ENCODE results near the gene GMPPA. TPM values are rescaled to one million over a fixed set of nuclear protein-coding genes. Genes with fewer than 3 reads are reported as not detected.

The GMPPA gene
- total RNA-seq, 1 experiment from 2014 or later, result 71.7 TPM

- Histone ChIP-seq H3K27me3 (ENCODE audit: control insufficient read depth, insufficient read depth, low read length) (peaks cover 51% of the 10 kb centered on the region), H3K4me3 (ENCODE audit: insufficient read depth, low read depth, low read length) (no peak overlapping the region), H3K36me3 (replicated peaks; ENCODE audit: control insufficient read depth, insufficient read depth, low read length) (no peaks in the 10 kb centered on the region)
- DNase-seq, result peak; percentile 76
Measured at GRCh38 chr2:219511547-219512325, 13.0 kb downstream of the GMPPA start.

- Histone ChIP-seq H3K36me3 (replicated peaks; ENCODE audit: control insufficient read depth, insufficient read depth, low read length) (no peaks in the 10 kb centered on the region), H3K4me3 (ENCODE audit: insufficient read depth, low read depth, low read length) (no peak overlapping the region), H3K27me3 (ENCODE audit: control insufficient read depth, insufficient read depth, low read length) (peaks cover 54% of the 10 kb centered on the region)
- peak; percentile 80 for DNase-seq
Measured at GRCh38 chr2:219512524-219513216, 14.0 kb downstream of the GMPPA start.

- Histone ChIP-seq H3K4me3 (ENCODE audit: insufficient read depth, low read depth, low read length) (no peak overlapping the region; the same call in 1 of the 2 replicates), H3K27me3 (ENCODE audit: control insufficient read depth, insufficient read depth, low read length) (peaks cover 59% of the 10 kb centered on the region)
- DNase-seq, result peak; percentile 72
Measured at GRCh38 chr2:219513787-219514186, 15.1 kb downstream of the GMPPA start.

DNA sequence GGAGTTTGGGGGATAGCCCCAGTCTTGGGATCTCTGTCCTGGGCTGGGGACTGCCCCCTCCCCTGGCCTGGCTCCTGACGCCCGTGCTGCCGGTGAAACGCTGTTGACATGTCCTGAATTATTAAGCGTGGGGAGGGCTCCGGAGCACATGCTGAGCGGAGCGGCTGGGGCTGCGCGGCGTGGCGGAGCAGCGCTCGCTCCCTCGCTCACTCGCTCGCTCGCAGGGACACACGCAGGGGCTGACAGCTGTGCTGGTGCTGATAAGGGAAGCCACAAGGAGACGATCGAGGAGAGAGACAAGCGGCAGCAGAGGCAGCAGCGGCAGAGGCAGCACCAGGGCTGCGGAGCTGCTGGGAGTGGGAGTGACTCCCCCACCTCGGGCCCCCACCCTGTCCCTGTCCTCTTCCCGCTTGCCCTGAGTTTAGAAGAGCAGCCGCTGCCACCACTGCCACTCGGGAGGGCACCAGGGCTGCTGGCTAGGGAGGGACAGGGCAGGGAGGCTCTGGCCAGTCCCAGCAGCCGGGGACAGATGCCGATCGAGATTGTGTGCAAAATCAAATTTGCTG is 15.6 kb downstream of the GMPPA start, which contains the start of gene ASIC4:
TSS of gene ASIC4 (plus strand) at position 287 of the 566 bp plus-strand sequence. CDS start at position 530, 243 bp downstream.
- H3K4me3 ChIP-seq (ENCODE audit: insufficient read depth, low read depth, low read length), result peak within 1 kb of the TSS; percentile 1; the same call in 1 of the 2 replicates
- H3K27me3 ChIP-seq (ENCODE audit: control insufficient read depth, insufficient read depth, low read length), result peaks cover 59% of the 10 kb centered on the region
- H3K36me3 ChIP-seq (replicated peaks; ENCODE audit: control insufficient read depth, insufficient read depth, low read length), result no peaks in the 10 kb centered on the region
- peak; percentile 79 for DNase-seq

More at GRCh38 chr2:219513787-219514186, 15.1 kb downstream of the GMPPA start:
- no peaks in the 10 kb centered on the region for H3K36me3 ChIP-seq (replicated peaks; ENCODE audit: control insufficient read depth, insufficient read depth, low read length)

GRCh38 chr2:219514836-219515235 is 16.1 kb downstream of the GMPPA start:
- Histone ChIP-seq H3K27me3 (ENCODE audit: control insufficient read depth, insufficient read depth, low read length) (peaks cover 59% of the 10 kb centered on the region), H3K4me3 (ENCODE audit: insufficient read depth, low read depth, low read length) (no peak overlapping the region)

DNA sequence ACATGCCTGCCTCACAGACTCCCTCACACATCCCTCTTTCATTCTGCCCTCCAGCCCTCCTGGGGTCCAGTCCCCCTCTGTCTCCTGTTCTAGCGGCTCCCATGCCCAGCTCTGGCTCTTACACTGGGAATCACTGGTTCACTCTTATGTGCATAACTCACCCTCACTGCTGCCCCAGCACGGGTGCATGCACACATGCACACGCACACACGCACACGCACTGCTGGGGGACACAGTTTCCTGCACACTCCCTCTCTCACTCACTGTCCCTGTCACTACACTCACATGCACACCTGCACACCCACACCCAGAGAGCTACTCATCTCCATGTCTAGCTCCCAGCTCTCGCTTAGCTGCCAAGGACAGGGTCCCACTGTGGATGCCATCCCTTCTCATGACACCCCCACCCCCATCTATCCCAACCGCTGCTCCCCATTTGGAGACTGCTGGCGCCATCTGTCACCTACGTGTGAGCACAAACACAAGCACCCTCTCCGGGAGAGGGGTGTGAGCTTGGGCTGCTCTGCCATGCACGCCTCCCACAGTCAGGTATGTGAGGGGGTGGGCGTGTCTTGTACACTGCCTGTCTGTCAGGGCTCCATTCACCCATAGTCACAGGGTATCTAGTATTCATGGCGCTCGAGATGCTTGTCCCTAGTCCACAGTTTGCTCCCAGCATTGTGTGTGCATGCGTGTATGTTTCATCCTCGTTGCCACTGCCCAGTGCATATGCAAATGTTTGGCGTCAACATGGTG is 17.4 kb downstream of the GMPPA start:
- Histone ChIP-seq H3K4me3 (ENCODE audit: insufficient read depth, low read depth, low read length) (no peak overlapping the region), H3K27me3 (ENCODE audit: control insufficient read depth, insufficient read depth, low read length) (peaks cover 57% of the 10 kb centered on the region)
- no peak for DNase-seq

More at GRCh38 chr2:219514836-219515235, 16.1 kb downstream of the GMPPA start:
- no peak for DNase-seq
- no peaks in the 10 kb centered on the region for H3K36me3 ChIP-seq (replicated peaks; ENCODE audit: control insufficient read depth, insufficient read depth, low read length)

DNA sequence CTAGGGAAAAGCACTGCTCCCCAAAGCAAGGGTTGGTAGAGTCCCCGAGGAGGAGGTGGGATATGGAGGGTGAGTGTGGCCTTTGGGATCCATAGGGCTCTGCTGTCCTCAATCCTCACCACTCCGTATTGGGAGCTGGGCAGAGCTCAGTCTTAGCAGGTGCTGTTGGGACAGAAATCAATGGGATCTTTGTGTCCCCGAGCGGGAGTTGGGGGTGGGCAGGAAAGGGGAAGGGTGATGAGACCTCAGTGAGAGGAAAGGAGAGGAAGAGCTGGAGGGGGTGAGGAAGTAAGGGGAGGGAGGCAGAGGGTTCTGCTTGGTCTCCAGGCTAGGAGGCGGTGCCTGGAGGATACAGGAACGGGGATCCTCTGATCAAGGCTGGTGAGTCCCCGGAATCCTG is 18.2 kb downstream of the GMPPA start:
- no peak for DNase-seq
- Histone ChIP-seq H3K36me3 (replicated peaks; ENCODE audit: control insufficient read depth, insufficient read depth, low read length) (no peaks in the 10 kb centered on the region), H3K27me3 (ENCODE audit: control insufficient read depth, insufficient read depth, low read length) (peaks cover 51% of the 10 kb centered on the region), H3K4me3 (ENCODE audit: insufficient read depth, low read depth, low read length) (no peak overlapping the region)

More for the DNA sequence above, 17.4 kb downstream of the GMPPA start:
- H3K36me3 ChIP-seq (replicated peaks; ENCODE audit: control insufficient read depth, insufficient read depth, low read length), result no peaks in the 10 kb centered on the region

- no peak overlapping the region for H3K4me3 ChIP-seq (ENCODE audit: insufficient read depth, low read depth, low read length)
- H3K36me3 ChIP-seq (replicated peaks; ENCODE audit: control insufficient read depth, insufficient read depth, low read length), result no peaks in the 10 kb centered on the region
- H3K27me3 ChIP-seq (ENCODE audit: control insufficient read depth, insufficient read depth, low read length), result peaks cover 39% of the 10 kb centered on the region
- DNase-seq, result peak; percentile 57
Measured at GRCh38 chr2:219517954-219518778, 19.5 kb downstream of the GMPPA start.

- no peak overlapping the region for H3K4me3 ChIP-seq (ENCODE audit: insufficient read depth, low read depth, low read length)
- DNase-seq, result no peak
- H3K36me3 ChIP-seq (replicated peaks; ENCODE audit: control insufficient read depth, insufficient read depth, low read length), result no peaks in the 10 kb centered on the region
- H3K27me3 ChIP-seq (ENCODE audit: control insufficient read depth, insufficient read depth, low read length), result peaks cover 25% of the 10 kb centered on the region
Measured at GRCh38 chr2:219519526-219519916, 20.8 kb downstream of the GMPPA start.

DNA sequence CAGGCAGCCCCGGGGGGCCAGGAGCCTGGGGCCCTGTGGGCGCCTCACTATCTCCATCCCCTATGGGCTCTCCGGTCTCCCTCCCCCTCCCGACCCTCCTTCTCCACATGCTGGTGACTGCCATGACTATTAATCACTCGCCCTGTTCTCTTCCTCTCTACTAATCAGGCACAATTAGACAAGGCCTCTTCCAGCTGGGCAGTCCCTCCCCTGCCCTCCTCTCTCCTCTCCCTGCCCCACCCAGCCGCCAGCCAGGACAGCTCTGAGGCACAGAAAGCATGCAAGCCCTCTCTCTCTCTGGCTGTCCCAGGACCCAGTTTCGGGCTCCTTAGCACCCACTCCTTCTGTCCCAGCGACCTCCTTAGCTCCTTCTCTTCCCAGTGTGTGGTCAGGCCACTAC is 21.4 kb downstream of the GMPPA start:
- Histone ChIP-seq H3K36me3 (replicated peaks; ENCODE audit: control insufficient read depth, insufficient read depth, low read length) (no peaks in the 10 kb centered on the region), H3K27me3 (ENCODE audit: control insufficient read depth, insufficient read depth, low read length) (peaks cover 20% of the 10 kb centered on the region), H3K4me3 (ENCODE audit: insufficient read depth, low read depth, low read length) (no peak overlapping the region)
- peak; percentile 65 for DNase-seq

DNA sequence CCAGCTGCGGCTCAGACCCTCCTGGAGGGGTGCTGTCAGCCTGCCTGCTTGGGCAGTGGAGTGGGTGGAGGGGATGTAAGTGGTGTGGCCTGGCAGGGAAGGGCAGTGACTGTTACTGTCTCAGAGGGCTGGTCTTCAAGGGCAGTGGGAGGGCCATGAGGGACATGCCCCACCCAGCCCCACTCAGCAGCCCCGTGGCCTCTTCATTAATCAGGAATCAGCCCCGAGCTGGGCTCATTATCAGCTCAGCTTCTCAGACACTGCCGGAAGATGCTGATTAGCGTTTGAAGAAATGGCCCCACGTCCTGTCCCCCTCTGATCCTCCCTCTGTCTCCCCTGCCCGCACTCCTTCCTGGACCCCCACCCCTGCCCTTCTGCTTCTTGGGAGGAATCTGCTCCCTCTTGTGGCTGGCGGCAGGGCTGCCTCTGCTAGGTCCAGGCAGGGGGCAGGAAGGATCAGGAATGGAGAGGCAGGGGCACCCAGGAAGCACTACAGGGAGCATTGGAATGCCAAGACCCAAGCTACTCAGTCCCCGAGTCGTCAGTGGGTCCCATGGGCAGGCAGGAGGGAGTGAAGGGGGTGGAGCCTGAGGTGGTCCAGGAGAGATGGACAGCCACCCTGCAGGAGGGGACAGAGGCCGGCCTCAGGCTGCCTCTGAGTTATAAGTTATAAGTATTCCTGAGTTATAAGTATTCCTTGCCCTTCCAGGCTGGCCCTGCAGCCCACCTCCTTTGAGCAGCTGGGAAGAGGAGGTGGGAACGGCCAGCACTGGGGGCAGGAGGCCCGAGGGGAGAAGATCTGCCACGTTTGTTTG is 22.6 kb downstream of the GMPPA start:
- Histone ChIP-seq H3K4me3 (ENCODE audit: insufficient read depth, low read depth, low read length) (no peak overlapping the region), H3K27me3 (ENCODE audit: control insufficient read depth, insufficient read depth, low read length) (peaks cover 12% of the 10 kb centered on the region), H3K36me3 (replicated peaks; ENCODE audit: control insufficient read depth, insufficient read depth, low read length) (no peaks in the 10 kb centered on the region)
- peak; percentile 97 for DNase-seq

- DNase-seq, result peak; percentile 98
- peak overlapping the region; percentile 42 for H3K4me3 ChIP-seq (ENCODE audit: insufficient read depth, low read depth, low read length)
- H3K27me3 ChIP-seq (ENCODE audit: control insufficient read depth, insufficient read depth, low read length), result peaks cover 9% of the 10 kb centered on the region
- no peaks in the 10 kb centered on the region for H3K36me3 ChIP-seq (replicated peaks; ENCODE audit: control insufficient read depth, insufficient read depth, low read length)
Measured at GRCh38 chr2:219522111-219523030, 23.7 kb downstream of the GMPPA start.
